Activated CD4-positive, alpha-beta T cell treated with anti-CD3 and anti-CD28 coated beads for 36 hours (primary cell): ENCODE measurements around the gene CREB3L4. TPM values are rescaled to one million over a fixed set of nuclear protein-coding genes. Genes with fewer than 3 reads are reported as not detected.

Experiments used
- ATAC-seq: fragments of 200-7000 bp; cut with Tn5 transposase; one replicate; pipeline ENCODE4 v1.10.0; 2021; ENCODE audit warnings: mild to moderate bottlenecking, moderate library complexity
- CTCF ChIA-PET: fragments of 350-600 bp; sonication (Branson Sonifier 250); formaldehyde crosslinking; loops from one replicate; lab custom pipeline; 2021; ENCODE audit warnings: antibody characterized with exemption; lab: Charles Lee
- POLR2A ChIA-PET: fragments of 350-600 bp; sonication (Branson Sonifier 250); formaldehyde crosslinking; loops from one replicate; lab custom pipeline; 2021; ENCODE audit warnings: antibody characterized with exemption, inconsistent platforms; lab: Charles Lee
- DNase-seq: peaks from one replicate; pipeline ENCODE4 v3.0.0-alpha.2; 2020
- H3K27ac Mint-ChIP-seq: one replicate; pipeline ENCODE4 v1.8.0; 2021; ENCODE audit warnings: mixed read lengths
- H3K27me3 Mint-ChIP-seq: one replicate; pipeline ENCODE4 v1.8.0; 2021; ENCODE audit warnings: mixed read lengths
- H3K36me3 Mint-ChIP-seq: one replicate; pipeline ENCODE4 v1.8.0; 2021; ENCODE audit warnings: low read depth, mixed read lengths
- H3K4me1 Mint-ChIP-seq: one replicate; pipeline ENCODE4 v1.8.0; 2021; ENCODE audit warnings: mixed read lengths
- H3K4me3 Mint-ChIP-seq: one replicate; pipeline ENCODE4 v1.8.0; 2021; ENCODE audit warnings: mild to moderate bottlenecking, moderate library complexity, mixed read lengths
- H3K9me3 Mint-ChIP-seq: one replicate; pipeline ENCODE4 v1.8.0; 2021; ENCODE audit warnings: low read depth, mixed read lengths
- intact Hi-C, 2 experiments: fragments of 100-400 bp; cut with DNase I in 1 of 2; cut with micrococcal nuclease in 1 of 2; formaldehyde crosslinking; loops; one replicate each; pipeline versions ENCODE4 v1.14.2 to v1.15.1; 2022 to 2024; cut with DNase I, micrococcal nuclease
- total RNA-seq, 2 experiments: library from RNA; stranded (reverse); gene quantifications; one replicate each; pipeline ENCODE4 v1.2.3, GENCODE V29; 2021

CREB3L4 gene
- total RNA-seq, 2 experiments from 2014 or later, result 8.5 to 9.1 TPM

DNA sequence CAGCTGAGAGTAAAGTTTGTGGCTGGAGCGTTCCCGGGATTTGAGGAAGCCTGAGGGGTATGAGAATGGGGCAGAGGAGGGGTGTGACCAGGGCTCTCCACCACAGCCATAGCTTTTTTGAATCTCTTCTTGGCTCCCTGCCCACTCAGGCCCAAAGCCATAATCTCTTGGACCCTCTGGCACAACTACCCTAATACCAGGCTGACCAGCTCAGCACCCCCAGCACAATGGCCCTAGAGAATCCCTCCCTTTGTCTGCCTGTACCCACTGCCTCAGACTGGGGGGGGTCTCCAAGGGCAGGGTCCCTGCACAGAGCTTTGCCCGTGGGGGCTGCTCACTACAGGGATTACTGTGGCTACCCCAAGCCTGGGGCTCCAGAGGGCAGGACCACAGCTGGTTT lies 28.7 kb upstream of the CREB3L4 start:
- Mint-ChIP-seq H3K27ac (no peak overlapping the region), H3K4me1 (peaks cover 10% of the 10 kb centered on the region), H3K27me3 (no peaks in the 10 kb centered on the region), H3K9me3 (no peaks in the 10 kb centered on the region), H3K4me3 (no peak overlapping the region), H3K36me3 (peaks cover 67% of the 10 kb centered on the region)
- ChIA-PET CTCF (no interaction called here), POLR2A (no interaction called here)
- DNase-seq (no peak), ATAC-seq (no peak)
- intact Hi-C loops, result no loop called here

DNA sequence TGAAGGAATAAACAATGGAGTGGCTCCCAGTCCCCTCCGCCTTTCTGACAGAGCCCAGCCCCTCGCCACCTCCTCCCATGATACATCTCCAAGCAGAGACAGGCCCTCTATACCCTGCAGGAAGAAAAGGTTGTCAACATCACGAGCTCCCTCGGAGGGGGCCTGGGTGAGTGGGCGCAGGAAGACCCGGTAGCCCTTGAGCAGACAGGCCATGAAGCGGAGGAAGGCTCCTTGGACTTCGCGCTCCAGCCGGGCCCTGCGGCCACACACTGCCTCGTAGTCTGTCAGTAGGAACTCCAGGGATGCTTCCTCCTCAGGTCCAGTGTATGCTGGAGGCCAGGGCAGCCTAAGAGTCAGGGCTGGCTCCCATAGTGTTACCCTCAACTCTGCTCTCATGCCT lies 28.2 kb upstream of the CREB3L4 start:
- H3K27ac Mint-ChIP-seq, result no peak overlapping the region
- H3K4me3 Mint-ChIP-seq, result no peak overlapping the region
- no peaks in the 10 kb centered on the region for H3K9me3 Mint-ChIP-seq
- intact Hi-C loops, result no loop called here
- ChIA-PET POLR2A (no interaction called here), CTCF (interaction anchor here (0.6 to 1.2 kb wide), 4 partner anchors 14 to 117 kb away, joined by 3 to 4 read pairs (median 3); no protein-coding TSS in a partner anchor)
- peaks cover 14% of the 10 kb centered on the region for H3K4me1 Mint-ChIP-seq
- H3K27me3 Mint-ChIP-seq, result no peaks in the 10 kb centered on the region
- ATAC-seq, result no peak
- H3K36me3 Mint-ChIP-seq, result peaks cover 65% of the 10 kb centered on the region
- DNase-seq, result no peak

DNA sequence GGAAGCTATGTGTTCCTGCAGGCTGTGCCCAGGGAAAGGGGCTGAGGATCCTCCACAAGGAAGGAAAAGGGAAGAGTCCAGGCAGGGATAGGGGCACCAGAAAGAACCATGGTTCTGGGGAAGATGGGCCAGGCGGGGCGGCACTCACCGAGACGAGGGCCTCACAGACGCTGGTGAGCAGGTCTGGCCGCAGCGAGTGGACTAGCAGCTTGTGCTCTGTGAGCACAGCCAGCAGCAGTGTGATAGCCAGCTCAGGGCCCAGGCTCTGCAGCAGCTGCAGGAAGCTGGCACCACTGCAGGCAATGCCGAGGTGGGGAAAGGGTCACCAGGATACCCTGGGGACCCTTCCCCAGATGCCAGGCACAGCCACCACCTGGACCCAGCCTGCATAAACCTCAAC lies 26.9 kb upstream of the CREB3L4 start:
- Mint-ChIP-seq H3K9me3 (no peaks in the 10 kb centered on the region), H3K36me3 (peaks cover 64% of the 10 kb centered on the region), H3K27me3 (no peaks in the 10 kb centered on the region), H3K4me3 (no peak overlapping the region), H3K4me1 (peaks cover 20% of the 10 kb centered on the region), H3K27ac (no peak overlapping the region)
- CTCF ChIA-PET, result interaction anchor here (0.5 to 0.7 kb wide), 4 partner anchors 75 to 1582 kb away, joined by 3 read pairs; no protein-coding TSS in a partner anchor
- DNase-seq, result no peak
- intact Hi-C loops, result no loop called here
- no peak for ATAC-seq
- POLR2A ChIA-PET, result interaction anchor here (0.6 to 1.3 kb wide), 2 partner anchors 17 to 149 kb away, joined by 3 to 5 read pairs; no protein-coding TSS in a partner anchor

DNA sequence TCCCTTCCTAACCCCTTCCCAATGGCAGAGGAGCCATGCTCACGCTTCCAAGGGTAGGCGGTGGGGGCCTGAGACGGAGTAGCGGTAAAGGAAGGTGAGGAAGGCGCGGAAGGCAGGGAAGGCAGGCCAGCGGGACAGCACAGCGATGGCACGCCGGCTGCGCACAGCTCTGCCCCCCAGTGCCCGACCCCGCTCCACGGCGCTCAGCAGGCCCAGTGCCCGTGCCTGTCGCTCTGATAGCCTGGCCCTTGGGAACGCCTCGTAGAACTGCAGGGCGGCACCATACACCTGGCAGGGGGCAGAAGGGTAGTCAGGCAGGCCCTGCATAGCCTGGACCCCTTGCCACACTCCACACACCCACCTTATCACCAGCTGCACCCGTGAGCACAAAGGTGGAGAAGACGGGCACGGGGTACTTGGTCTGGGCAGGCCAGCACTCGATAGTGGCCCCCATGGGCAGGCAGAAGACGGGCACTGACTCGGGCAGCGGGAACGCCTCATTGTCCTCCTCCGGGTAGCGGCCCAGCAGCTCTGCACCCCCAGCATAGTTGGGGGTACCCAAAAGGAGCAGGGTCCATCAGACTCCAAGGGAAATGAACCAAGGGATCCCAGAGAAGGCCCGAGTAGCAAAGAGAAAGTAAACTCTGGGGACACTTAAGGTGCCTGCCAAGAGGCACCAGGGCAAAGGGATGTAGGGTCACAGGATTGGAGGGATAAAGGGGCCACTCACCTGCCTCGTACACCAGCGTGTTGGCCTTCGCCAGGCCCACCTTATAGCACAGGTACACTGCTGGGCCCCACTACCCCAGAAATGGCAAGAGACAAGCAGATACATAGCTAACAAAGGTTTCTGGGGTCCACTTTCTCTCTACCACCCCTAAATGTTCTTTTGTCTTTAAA lies 25.6 kb upstream of the CREB3L4 start:
- Mint-ChIP-seq H3K9me3 (no peaks in the 10 kb centered on the region), H3K4me1 (peaks cover 24% of the 10 kb centered on the region), H3K27me3 (no peaks in the 10 kb centered on the region), H3K36me3 (peaks cover 54% of the 10 kb centered on the region), H3K27ac (no peak overlapping the region), H3K4me3 (no peak overlapping the region)
- CTCF ChIA-PET, result interaction anchor here (0.7 kb wide), 1 partner anchor 335 kb away, joined by 3 read pairs; no protein-coding TSS in a partner anchor
- intact Hi-C loops, result no loop called here
- ATAC-seq, result no peak
- POLR2A ChIA-PET, result no interaction called here
- no peak for DNase-seq

DNA sequence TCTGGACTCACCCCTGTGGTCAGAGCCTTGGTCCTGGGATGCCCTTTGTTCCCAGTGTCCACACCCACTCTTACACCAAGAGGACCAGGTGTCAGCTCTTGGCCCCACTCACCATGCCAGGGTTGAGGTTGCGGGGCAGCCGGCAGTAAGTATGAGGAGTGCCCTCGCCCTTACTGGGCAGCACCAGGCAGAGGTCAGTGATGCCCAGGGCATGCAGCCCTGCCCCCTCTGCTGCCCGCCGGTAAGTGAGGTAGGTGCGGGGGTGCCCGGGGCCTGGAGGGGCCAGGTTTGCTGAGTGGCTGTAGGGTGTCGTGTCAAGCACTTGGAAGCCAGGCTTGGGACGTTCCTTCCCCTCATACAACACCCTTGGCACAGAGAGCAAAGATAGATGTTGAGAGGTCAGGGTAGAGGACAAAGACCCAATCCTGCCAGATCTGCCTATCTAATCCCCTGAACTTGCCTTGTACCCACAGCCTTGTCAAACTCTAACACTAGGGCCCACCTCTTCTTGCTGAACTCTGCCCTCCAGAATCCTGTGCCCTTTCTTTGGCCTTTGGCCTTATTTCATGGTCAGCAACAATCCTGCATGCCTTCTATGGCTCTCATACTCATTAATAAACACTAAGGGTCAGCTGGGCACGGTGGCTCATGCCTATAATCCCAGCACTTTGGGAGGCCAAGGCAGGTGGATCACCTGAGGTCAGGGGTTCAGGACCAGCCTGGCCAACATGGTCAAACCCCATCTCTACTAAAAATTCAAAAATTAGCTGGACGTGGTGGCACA lies 24.7 kb upstream of the CREB3L4 start:
- no peak for ATAC-seq
- CTCF ChIA-PET, result interaction anchor here (0.5 to 4.1 kb wide), 7 partner anchors 12 to 334 kb away, joined by 3 to 24 read pairs (median 3); no protein-coding TSS in a partner anchor
- Mint-ChIP-seq H3K9me3 (no peaks in the 10 kb centered on the region), H3K27ac (peak overlapping the region; percentile 34), H3K36me3 (peaks cover 48% of the 10 kb centered on the region), H3K27me3 (no peaks in the 10 kb centered on the region), H3K4me1 (peaks cover 24% of the 10 kb centered on the region), H3K4me3 (no peak overlapping the region)
- no peak for DNase-seq
- intact Hi-C loops, result no loop called here
- POLR2A ChIA-PET, result interaction anchor here (3.6 kb wide), 1 partner anchor 20 kb away, joined by 24 read pairs; the partner anchor contains the start of gene GATAD2B

DNA sequence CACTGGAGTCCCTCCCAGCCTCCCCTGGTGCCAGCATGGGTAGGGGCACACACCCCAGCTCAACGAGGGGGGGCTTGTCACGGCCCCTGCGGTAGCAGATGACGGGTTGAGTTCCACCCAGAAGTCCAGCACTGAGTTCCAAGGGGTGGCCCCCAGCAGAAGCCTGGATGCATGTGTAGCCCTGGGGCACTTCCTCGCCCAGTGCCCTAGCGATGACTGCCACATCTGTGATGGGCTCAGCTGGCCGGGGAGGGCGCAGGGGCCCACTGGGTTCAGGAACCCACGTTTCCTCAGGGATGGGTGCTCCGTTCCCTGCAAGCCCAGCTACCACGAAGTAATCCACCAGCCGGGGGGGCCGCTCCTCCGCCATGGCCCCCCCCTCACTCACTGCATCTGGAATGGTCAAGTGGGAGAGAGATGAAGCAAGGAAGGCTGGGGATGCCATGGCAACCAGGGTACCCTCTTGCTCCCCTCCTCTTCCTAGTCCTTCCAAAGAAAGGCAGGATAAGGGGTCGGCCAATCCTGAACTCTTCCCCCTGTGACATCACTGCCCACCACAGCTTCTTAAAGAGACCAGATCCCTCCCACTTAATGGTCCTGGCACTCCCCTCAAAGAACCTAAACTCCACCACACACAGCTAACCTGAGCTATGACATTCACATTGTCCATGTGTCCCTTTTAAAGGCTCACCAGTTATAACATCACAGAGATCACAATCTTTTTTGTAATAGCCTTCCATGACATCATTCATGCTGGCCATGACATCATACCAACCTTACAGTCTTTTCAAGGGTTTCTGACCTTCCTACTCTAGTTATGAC lies 23.5 kb upstream of the CREB3L4 start:
- DNase-seq (peak; percentile 49), ATAC-seq (no peak)
- no peaks in the 10 kb centered on the region for H3K27me3 Mint-ChIP-seq
- H3K36me3 Mint-ChIP-seq, result peaks cover 46% of the 10 kb centered on the region
- peak overlapping the region; percentile 96 for H3K27ac Mint-ChIP-seq
- peaks cover 24% of the 10 kb centered on the region for H3K4me1 Mint-ChIP-seq
- no peaks in the 10 kb centered on the region for H3K9me3 Mint-ChIP-seq
- CTCF ChIA-PET, result interaction anchor here (0.6 to 4.1 kb wide), 16 partner anchors 14 to 1833 kb away, joined by 3 to 28 read pairs (median 4); partner anchors contain the start of genes CREB3L4, RAB13 and SLC39A1
- POLR2A ChIA-PET, result interaction anchor here (0.5 to 3.6 kb wide), 8 partner anchors 10 to 199 kb away, joined by 3 to 24 read pairs (median 5); partner anchors contain the start of genes GATAD2B, RAB13, RPS27 and SLC39A1
- intact Hi-C loops, result loop anchor here in 1 of 2 experiments (1.0 kb wide), 1 partner anchor 21 kb away; no protein-coding TSS in a partner anchor
- peak overlapping the region; percentile 88 for H3K4me3 Mint-ChIP-seq

DNA sequence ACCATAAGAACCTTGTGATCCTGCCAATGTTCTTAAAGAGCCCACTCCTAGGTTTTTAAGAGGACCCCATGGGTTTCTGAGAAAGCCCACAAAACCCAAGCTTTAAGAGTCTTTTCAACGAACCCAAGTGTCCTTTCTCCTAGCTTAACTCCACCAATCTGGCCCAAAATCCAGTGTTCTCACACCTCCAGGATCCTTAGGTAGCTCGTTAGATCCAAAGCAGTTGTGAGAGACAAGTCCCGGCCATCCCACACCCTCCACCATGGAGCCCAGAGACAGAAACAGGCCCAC lies 22.9 kb upstream of the CREB3L4 start:
- ATAC-seq (no peak), DNase-seq (no peak)
- peak overlapping the region; percentile 96 for H3K27ac Mint-ChIP-seq
- intact Hi-C loops, result loop anchor here (1.0 to 5.0 kb wide), 4 partner anchors 13 to 276 kb away; partner anchors contain the start of genes RAB13 (in 1 of the 2) and UBAP2L (in 1 of the 2)
- H3K9me3 Mint-ChIP-seq, result no peaks in the 10 kb centered on the region
- H3K4me3 Mint-ChIP-seq, result peak overlapping the region; percentile 88
- ChIA-PET CTCF (interaction anchor here (0.6 to 4.1 kb wide), 12 partner anchors 18 to 1833 kb away, joined by 3 to 28 read pairs (median 5); partner anchors contain the start of genes CREB3L4, RAB13 and SLC39A1), POLR2A (interaction anchor here (0.5 to 3.6 kb wide), 9 partner anchors 10 to 198 kb away, joined by 3 to 24 read pairs (median 6); partner anchors contain the start of genes CREB3L4, GATAD2B, RAB13 and RPS27)
- H3K27me3 Mint-ChIP-seq, result no peaks in the 10 kb centered on the region
- peaks cover 41% of the 10 kb centered on the region for H3K36me3 Mint-ChIP-seq
- peaks cover 24% of the 10 kb centered on the region for H3K4me1 Mint-ChIP-seq

DNA sequence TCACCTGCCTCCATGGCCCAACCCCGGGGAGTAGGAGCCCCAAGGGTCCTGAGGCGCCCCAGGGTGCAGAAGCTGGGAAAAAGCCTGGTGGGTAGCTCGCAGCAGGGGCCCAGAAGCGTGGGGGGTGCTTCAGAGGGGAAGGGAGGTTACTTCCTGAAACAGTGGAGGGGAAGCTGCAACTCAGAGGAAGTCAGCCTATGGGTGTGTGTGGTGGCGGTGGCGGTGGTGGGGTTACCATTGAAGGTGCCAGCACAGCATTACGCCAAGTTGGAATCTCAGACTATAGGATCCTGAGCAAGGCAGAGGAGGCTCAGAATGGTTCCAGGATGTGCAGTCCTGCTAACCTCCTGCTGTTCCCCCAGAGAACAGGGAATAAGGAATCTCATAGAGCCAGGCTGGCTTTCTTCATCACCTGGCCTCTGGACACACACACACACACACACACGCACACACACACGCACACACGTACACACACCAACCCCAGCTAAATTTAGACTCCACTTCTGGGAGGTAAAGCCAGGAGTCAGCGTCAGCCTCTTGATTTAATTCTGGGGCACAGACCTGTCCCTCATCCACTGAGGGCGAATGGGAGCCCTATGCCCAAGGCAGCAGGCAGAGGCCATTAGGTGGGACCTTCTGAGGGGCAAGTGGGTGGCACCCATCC lies 22.4 kb upstream of the CREB3L4 start:
- H3K4me1 Mint-ChIP-seq, result peaks cover 24% of the 10 kb centered on the region
- no peaks in the 10 kb centered on the region for H3K9me3 Mint-ChIP-seq
- intact Hi-C loops, result loop anchor here (1.0 to 5.0 kb wide), 3 partner anchors 12 to 275 kb away; partner anchors contain the start of genes RAB13 (in 1 of the 2) and UBAP2L (in 1 of the 2)
- peaks cover 41% of the 10 kb centered on the region for H3K36me3 Mint-ChIP-seq
- H3K27ac Mint-ChIP-seq, result peak overlapping the region; percentile 96
- peak overlapping the region; percentile 88 for H3K4me3 Mint-ChIP-seq
- ChIA-PET CTCF (interaction anchor here (0.6 to 4.1 kb wide), 9 partner anchors 11 to 148 kb away, joined by 3 to 28 read pairs (median 12); partner anchors contain the start of genes CREB3L4, RAB13 and SLC39A1), POLR2A (interaction anchor here (0.5 to 3.6 kb wide), 10 partner anchors 9 to 198 kb away, joined by 3 to 24 read pairs (median 6); partner anchors contain the start of genes CREB3L4, GATAD2B, RAB13 and RPS27)
- H3K27me3 Mint-ChIP-seq, result no peaks in the 10 kb centered on the region
- DNase-seq (peak; percentile 87), ATAC-seq (peak; percentile 62)

DNA sequence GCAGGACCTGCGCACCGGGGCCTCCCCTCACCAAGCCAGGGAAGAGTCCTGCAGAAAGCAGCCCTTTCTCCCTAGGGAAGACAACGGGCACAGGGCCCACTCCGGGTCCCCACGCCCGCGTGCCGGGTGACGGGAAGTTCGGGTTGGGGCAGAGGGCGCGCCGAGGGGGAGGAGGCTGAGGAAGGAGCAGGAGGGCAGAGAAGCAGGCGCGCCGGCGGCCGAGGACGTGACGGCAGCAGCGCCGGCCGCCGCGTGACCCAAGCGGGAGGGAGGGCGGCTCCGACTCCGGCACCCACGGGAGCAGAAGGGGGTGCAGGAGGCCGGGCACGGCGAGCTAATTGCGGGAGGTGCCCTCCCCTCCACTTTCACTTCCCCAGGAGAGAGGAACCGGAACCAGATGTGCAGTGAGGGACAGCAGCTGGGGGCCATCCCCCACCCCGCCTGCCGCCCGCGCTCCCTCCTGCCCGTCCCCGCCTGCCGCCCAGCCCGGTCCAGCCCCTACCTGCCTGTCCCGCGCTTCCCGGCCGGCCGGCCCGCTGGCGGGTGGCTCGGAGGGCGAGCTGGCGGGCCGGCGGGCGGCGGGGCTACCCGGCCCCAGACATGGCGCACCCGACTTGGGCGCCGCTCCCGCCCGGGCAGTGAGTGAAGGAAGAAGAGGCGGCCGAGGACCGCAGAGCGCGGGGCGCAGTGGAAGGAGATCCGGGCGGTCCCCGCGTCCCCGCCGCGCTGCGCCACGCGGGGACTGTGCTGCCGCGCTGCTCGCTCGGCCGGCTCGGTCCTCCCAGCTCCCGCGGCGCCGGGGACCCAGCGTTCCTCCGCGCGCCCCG lies 21.7 kb upstream of the CREB3L4 start:
- POLR2A ChIA-PET, result interaction anchor here (0.6 to 3.6 kb wide), 9 partner anchors 9 to 429 kb away, joined by 3 to 24 read pairs (median 5); partner anchors contain the start of genes CHTOP, CREB3L4, GATAD2B and RPS27
- CTCF ChIA-PET, result interaction anchor here (0.8 to 4.1 kb wide), 14 partner anchors 10 to 148 kb away, joined by 3 to 28 read pairs (median 7); partner anchors contain the start of genes CREB3L4, RAB13 and SLC39A1
- ATAC-seq (peak; percentile 52), DNase-seq (peak; percentile 84)
- H3K27ac Mint-ChIP-seq, result peak overlapping the region; percentile 96
- intact Hi-C loops, result loop anchor here (1.0 to 5.0 kb wide), 13 partner anchors 11 to 435 kb away; partner anchors contain the start of genes RAB13 (in 2 of the 2), CRTC2 (in 1 of the 2), ILF2 (in 1 of the 2) and RPS27 (in 1 of the 2)
- H3K4me1 Mint-ChIP-seq, result peaks cover 24% of the 10 kb centered on the region
- H3K4me3 Mint-ChIP-seq, result peak overlapping the region; percentile 88
- no peaks in the 10 kb centered on the region for H3K27me3 Mint-ChIP-seq
- H3K36me3 Mint-ChIP-seq, result peaks cover 42% of the 10 kb centered on the region
- no peaks in the 10 kb centered on the region for H3K9me3 Mint-ChIP-seq
